ENCODE results near the gene MYRF. TPM values are rescaled to one million over a fixed set of nuclear protein-coding genes. Genes with fewer than 3 reads are reported as not detected.

MYRF gene
- total RNA-seq, 1 donor = 0.36 TPM

DNA sequence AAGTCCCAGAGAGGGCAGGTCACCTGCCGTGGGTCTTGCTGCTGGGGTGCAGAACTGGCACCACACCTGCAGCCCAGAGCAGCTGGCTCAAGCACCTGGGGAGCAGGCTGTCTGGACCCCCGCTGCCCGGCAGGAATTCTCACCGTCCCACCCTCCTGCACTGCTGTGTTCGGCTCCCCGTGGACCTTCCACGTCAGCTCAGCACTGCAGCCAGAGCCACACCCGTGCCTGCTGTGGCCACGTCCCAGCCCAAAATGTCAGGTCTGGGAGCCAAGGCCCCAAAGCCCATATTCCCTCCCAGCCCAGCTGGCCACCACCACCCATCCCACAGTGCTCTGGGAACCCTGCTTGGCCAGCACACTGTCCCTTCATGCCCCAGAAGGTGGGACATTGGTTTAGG lies 28.0 kb upstream of the MYRF start:
- Histone ChIP-seq H3K36me3 (ENCODE audit: insufficient read depth, low read length) (peaks cover 28% of the 10 kb centered on the region), H3K79me2 (ENCODE audit: insufficient read depth, low read length) (no peaks in the 10 kb centered on the region), H3K27ac (ENCODE audit: low read depth, low read length) (no peak overlapping the region), H3K4me1 (ENCODE audit: insufficient read depth, low read length) (peaks cover 3% of the 10 kb centered on the region), H3K4me2 (ENCODE audit: insufficient read depth, low read length) (no peak overlapping the region), H3K9me3 (ENCODE audit: low read depth, low read length) (no peaks in the 10 kb centered on the region), H4K20me1 (ENCODE audit: insufficient read depth, low read length) (no peaks in the 10 kb centered on the region), H3K4me3 (ENCODE audit: insufficient read depth, low read length) (no peak overlapping the region), H3K27me3 (ENCODE audit: insufficient read depth, low read length) (no peaks in the 10 kb centered on the region), H2AFZ (ENCODE audit: low read length) (no peak overlapping the region)
- TF ChIP-seq, protein P1, sequence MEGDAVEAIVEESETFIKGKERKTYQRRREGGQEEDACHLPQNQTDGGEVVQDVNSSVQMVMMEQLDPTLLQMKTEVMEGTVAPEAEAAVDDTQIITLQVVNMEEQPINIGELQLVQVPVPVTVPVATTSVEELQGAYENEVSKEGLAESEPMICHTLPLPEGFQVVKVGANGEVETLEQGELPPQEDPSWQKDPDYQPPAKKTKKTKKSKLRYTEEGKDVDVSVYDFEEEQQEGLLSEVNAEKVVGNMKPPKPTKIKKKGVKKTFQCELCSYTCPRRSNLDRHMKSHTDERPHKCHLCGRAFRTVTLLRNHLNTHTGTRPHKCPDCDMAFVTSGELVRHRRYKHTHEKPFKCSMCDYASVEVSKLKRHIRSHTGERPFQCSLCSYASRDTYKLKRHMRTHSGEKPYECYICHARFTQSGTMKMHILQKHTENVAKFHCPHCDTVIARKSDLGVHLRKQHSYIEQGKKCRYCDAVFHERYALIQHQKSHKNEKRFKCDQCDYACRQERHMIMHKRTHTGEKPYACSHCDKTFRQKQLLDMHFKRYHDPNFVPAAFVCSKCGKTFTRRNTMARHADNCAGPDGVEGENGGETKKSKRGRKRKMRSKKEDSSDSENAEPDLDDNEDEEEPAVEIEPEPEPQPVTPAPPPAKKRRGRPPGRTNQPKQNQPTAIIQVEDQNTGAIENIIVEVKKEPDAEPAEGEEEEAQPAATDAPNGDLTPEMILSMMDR (IDR thresholded peaks at IDR 0.05; ENCODE audit: extremely low read depth, low read depth, low read length) = no peak
- no peak for DNase-seq (ENCODE audit: insufficient read length, low spot score, missing footprints)

DNA sequence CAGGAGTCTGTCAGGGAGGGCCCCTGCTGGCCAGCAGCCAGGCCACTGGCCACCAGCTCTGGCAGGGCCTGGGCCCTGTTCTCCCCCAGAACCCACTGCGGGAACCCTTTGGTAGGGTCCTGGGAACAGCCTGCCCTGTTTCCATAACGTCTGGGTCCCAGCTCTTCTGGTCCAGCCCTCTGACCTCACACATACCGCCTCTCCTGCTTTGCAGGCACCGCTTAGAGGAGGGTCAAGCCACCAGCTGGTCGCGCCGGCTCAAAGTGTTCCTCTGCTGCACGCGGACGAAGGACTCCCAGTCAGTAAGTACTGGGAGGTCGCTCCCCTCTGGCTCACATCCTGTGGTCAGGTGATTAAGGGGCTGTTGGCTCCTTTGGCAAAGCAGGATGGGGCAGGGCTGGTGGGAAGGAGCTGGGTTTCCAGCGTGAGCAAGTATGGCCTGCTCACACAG lies 26.6 kb upstream of the MYRF start:
- no peak overlapping the region for H3K4me3 ChIP-seq (ENCODE audit: insufficient read depth, low read length)
- H3K4me2 ChIP-seq (ENCODE audit: insufficient read depth, low read length) = no peak overlapping the region
- H3K9me3 ChIP-seq (ENCODE audit: low read depth, low read length) = no peaks in the 10 kb centered on the region
- H3K79me2 ChIP-seq (ENCODE audit: insufficient read depth, low read length) = no peaks in the 10 kb centered on the region
- no peaks in the 10 kb centered on the region for H3K27me3 ChIP-seq (ENCODE audit: insufficient read depth, low read length)
- H2AFZ ChIP-seq (ENCODE audit: low read length) = no peak overlapping the region
- peaks cover 25% of the 10 kb centered on the region for H3K36me3 ChIP-seq (ENCODE audit: insufficient read depth, low read length)
- DNase-seq (ENCODE audit: insufficient read length, low spot score, missing footprints) = no peak
- H3K4me1 ChIP-seq (ENCODE audit: insufficient read depth, low read length) = peaks cover 3% of the 10 kb centered on the region
- H4K20me1 ChIP-seq (ENCODE audit: insufficient read depth, low read length) = no peaks in the 10 kb centered on the region
- TF ChIP-seq, protein P1 (IDR thresholded peaks at IDR 0.05; ENCODE audit: extremely low read depth, low read depth, low read length) = no peak
- H3K27ac ChIP-seq (ENCODE audit: low read depth, low read length) = no peak overlapping the region

DNA sequence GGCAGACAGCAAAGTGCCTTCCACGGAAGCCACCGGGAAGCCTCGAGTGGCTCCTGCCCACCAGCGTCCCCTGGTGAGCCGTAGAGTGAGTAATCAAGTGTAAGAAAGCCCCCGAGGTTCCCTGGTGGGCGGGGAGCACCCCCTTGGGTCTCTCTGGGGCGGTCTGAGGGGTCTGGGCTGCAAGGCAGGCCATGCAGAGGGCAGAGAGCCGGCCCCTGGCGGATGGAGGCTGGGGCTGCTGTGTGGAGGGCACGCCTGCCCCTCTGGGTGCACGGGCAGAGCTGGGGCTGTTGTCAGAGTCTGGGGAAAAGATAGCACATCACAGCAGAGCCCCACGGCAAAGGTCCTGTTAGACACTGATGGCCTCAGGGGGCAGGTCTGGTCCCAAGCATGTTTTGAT lies 25.7 kb upstream of the MYRF start:
- Histone ChIP-seq H3K4me3 (ENCODE audit: insufficient read depth, low read length) (no peak overlapping the region), H3K36me3 (ENCODE audit: insufficient read depth, low read length) (peaks cover 23% of the 10 kb centered on the region), H4K20me1 (ENCODE audit: insufficient read depth, low read length) (no peaks in the 10 kb centered on the region), H3K4me1 (ENCODE audit: insufficient read depth, low read length) (peaks cover 5% of the 10 kb centered on the region), H3K27ac (ENCODE audit: low read depth, low read length) (no peak overlapping the region), H3K4me2 (ENCODE audit: insufficient read depth, low read length) (no peak overlapping the region), H3K27me3 (ENCODE audit: insufficient read depth, low read length) (no peaks in the 10 kb centered on the region), H3K9me3 (ENCODE audit: low read depth, low read length) (no peaks in the 10 kb centered on the region), H3K79me2 (ENCODE audit: insufficient read depth, low read length) (no peaks in the 10 kb centered on the region), H2AFZ (ENCODE audit: low read length) (no peak overlapping the region)
- no peak for DNase-seq (ENCODE audit: insufficient read length, low spot score, missing footprints)
- TF ChIP-seq, protein P1 (IDR thresholded peaks at IDR 0.05; ENCODE audit: extremely low read depth, low read depth, low read length) = no peak

DNA sequence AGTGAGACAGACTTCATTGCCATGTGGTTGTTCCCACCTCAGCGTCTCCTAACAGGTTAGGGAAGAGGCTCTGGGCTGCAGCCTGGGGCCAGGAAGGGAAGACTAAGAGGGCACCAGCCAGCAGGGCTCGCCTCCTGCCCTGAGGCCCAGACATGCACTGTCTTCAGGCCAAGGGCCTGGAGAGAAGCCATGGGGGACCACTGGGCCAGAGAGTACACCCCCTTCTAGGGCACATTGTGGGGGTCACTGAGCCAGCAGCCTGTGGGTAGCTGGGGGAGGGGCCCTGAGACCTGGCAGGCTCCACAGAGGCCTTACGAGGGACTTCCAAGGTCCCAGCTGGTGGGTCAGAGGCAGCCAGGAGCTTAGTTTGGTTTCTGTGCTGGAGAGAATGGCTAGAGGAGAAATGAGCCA lies 25.0 kb upstream of the MYRF start:
- TF ChIP-seq, protein P1 (IDR thresholded peaks at IDR 0.05; ENCODE audit: extremely low read depth, low read depth, low read length) = no peak
- H3K4me2 ChIP-seq (ENCODE audit: insufficient read depth, low read length) = no peak overlapping the region

More for the DNA sequence above, 25.0 kb upstream of the MYRF start:
- Histone ChIP-seq H3K36me3 (ENCODE audit: insufficient read depth, low read length) (peaks cover 20% of the 10 kb centered on the region), H3K79me2 (ENCODE audit: insufficient read depth, low read length) (no peaks in the 10 kb centered on the region), H3K9me3 (ENCODE audit: low read depth, low read length) (no peaks in the 10 kb centered on the region), H4K20me1 (ENCODE audit: insufficient read depth, low read length) (no peaks in the 10 kb centered on the region), H2AFZ (ENCODE audit: low read length) (no peak overlapping the region), H3K4me1 (ENCODE audit: insufficient read depth, low read length) (peaks cover 8% of the 10 kb centered on the region), H3K4me3 (ENCODE audit: insufficient read depth, low read length) (no peak overlapping the region), H3K27ac (ENCODE audit: low read depth, low read length) (no peak overlapping the region), H3K27me3 (ENCODE audit: insufficient read depth, low read length) (no peaks in the 10 kb centered on the region)
- DNase-seq (ENCODE audit: insufficient read length, low spot score, missing footprints) = no peak

All from osteoblast (primary cell).